B cell (primary cell): Measurements from ENCODE around the gene SLC10A4. TPM values are rescaled to one million over a fixed set of nuclear protein-coding genes. Genes with fewer than 3 reads are reported as not detected.

Experiments used
- ATAC-seq: fragments of 200-7000 bp; cut with Tn5 transposase; one replicate; pipeline ENCODE4 v1.10.0; 2021; ENCODE audit warnings: low read depth, mild to moderate bottlenecking, moderate number of reproducible peaks, moderate library complexity
- CTCF ChIA-PET: fragments of 350-600 bp; sonication (Branson Sonifier 250); formaldehyde crosslinking; loops from one replicate; lab custom pipeline; 2021; ENCODE audit warnings: antibody characterized with exemption, inconsistent platforms; lab: Charles Lee
- POLR2A ChIA-PET: fragments of 350-600 bp; sonication (Branson Sonifier 250); formaldehyde crosslinking; loops from one replicate; lab custom pipeline; 2021; ENCODE audit warnings: antibody characterized with exemption; lab: Charles Lee
- DNase-seq: peaks from one replicate; pipeline ENCODE4 v3.0.0; 2013
- H2AFZ ChIP-seq: 2 replicates; pipeline ENCODE4 v1.6.1; 2012; ENCODE audit warnings: mild to moderate bottlenecking, low read depth, low read length; ENCODE audit not compliant: insufficient read depth, poor library complexity, severe bottlenecking
- H3K27ac ChIP-seq, 2 donors: 1 replicate in 1 of 2; 2 replicates in 1 of 2; pipeline ENCODE4 v1.5.1; 2012 to 2013; ENCODE audit warnings: low read length in 2 of 2, mild to moderate bottlenecking in 2 of 2, moderate library complexity in 1 of 2
- H3K27me3 ChIP-seq, 4 experiments: fragments of 200-600 bp in 1 of 4; sonication (generic) in 1 of 4; replicated peaks in 1 of 4; 1 replicate in 2 of 4; 2 replicates in 2 of 4; pipeline versions ENCODE4 v1.6.1 to v1.7.0; 2013 to 2016; ENCODE audit warnings: low read length in 3 of 4, mild to moderate bottlenecking in 2 of 4, mixed read lengths in 1 of 4, moderate library complexity in 1 of 4; ENCODE audit not compliant: insufficient read depth in 4 of 4, control insufficient read depth in 3 of 4; ENCODE audit errors: control extremely low read depth in 1 of 4
- H3K36me3 ChIP-seq, 2 experiments: replicated peaks in 1 of 2; 1 replicate in 1 of 2; 2 replicates in 1 of 2; pipeline versions ENCODE4 v1.6.1 to v1.7.1; 2013; ENCODE audit warnings: low read length in 1 of 2; ENCODE audit not compliant: insufficient read depth in 2 of 2, control insufficient read depth in 1 of 2; ENCODE audit errors: control extremely low read depth in 1 of 2, extremely low read depth in 1 of 2
- H3K4me1 ChIP-seq, 2 donors: fragments of 200-600 bp in 1 of 2; sonication (generic) in 1 of 2; 1 replicate in 1 of 2; 2 replicates in 1 of 2; pipeline versions ENCODE4 v1.5.1 to v1.6.1; 2013 to 2017; ENCODE audit warnings: low read length in 2 of 2; ENCODE audit not compliant: control insufficient read depth in 2 of 2, insufficient read depth in 2 of 2
- H3K4me2 ChIP-seq: replicated peaks from 2 replicates; pipeline ENCODE3; 2012; ENCODE audit warnings: mild to moderate bottlenecking, low read depth, low read length; ENCODE audit not compliant: poor library complexity, severe bottlenecking
- H3K4me3 ChIP-seq, 5 experiments: fragments of 200-600 bp in 1 of 5; sonication (generic) in 1 of 5; 1 replicate in 3 of 5; 2 replicates in 2 of 5; pipeline versions ENCODE4 v1.5.1 to v1.7.0; 2011 to 2016; ENCODE audit warnings: low read length in 4 of 5, mild to moderate bottlenecking in 4 of 5, low read depth in 2 of 5, control low read depth in 1 of 5, moderate library complexity in 1 of 5; ENCODE audit not compliant: insufficient read depth in 1 of 5; ENCODE audit errors: control extremely low read depth in 1 of 5, extremely low read depth in 1 of 5
- H3K79me2 ChIP-seq: fragments of 200-600 bp; sonication (generic); one replicate; pipeline ENCODE4 v1.6.0; 2016; ENCODE audit warnings: low read length; ENCODE audit not compliant: control insufficient read depth, insufficient read depth
- H3K9ac ChIP-seq: fragments of 200-600 bp; sonication (generic); 2 replicates; pipeline ENCODE4 v1.6.1; 2017; ENCODE audit warnings: mild to moderate bottlenecking, low read length, moderate library complexity
- H3K9me3 ChIP-seq, 3 donors: one replicate each; pipeline versions ENCODE4 v1.6.1 to v1.7.1; 2013; ENCODE audit warnings: low read length in 2 of 3; ENCODE audit not compliant: control insufficient read depth in 2 of 3, insufficient read depth in 1 of 3; ENCODE audit errors: control extremely low read depth in 1 of 3
- H4K20me1 ChIP-seq: 2 replicates; pipeline ENCODE4 v1.6.0; 2012; ENCODE audit warnings: mild to moderate bottlenecking, low read length; ENCODE audit not compliant: insufficient read depth, control insufficient read depth, poor library complexity, severe bottlenecking
- H3K27ac Mint-ChIP-seq: one replicate; pipeline ENCODE4 v1.8.0; 2021; ENCODE audit warnings: mixed read lengths
- H3K27me3 Mint-ChIP-seq: one replicate; pipeline ENCODE4 v1.8.0; 2021; ENCODE audit warnings: mixed read lengths
- H3K4me1 Mint-ChIP-seq: one replicate; pipeline ENCODE4 v1.8.0; 2021; ENCODE audit warnings: mixed read lengths
- H3K4me3 Mint-ChIP-seq: one replicate; pipeline ENCODE4 v1.8.0; 2021; ENCODE audit warnings: mixed read lengths
- H3K9me3 Mint-ChIP-seq: one replicate; pipeline ENCODE4 v1.8.0; 2022; ENCODE audit warnings: mixed read lengths; ENCODE audit not compliant: insufficient read depth
- CTCF ChIP-seq: fragments of 200-600 bp; IDR thresholded peaks from one replicate; pipeline ENCODE4 v1.8.0; 2022; ENCODE audit warnings: antibody characterized with exemption, mild to moderate bottlenecking
- EZH2 ChIP-seq: IDR thresholded peaks from 2 replicates; pipeline ENCODE4 v1.6.1; 2012; ENCODE audit warnings: borderline replicate concordance, low read depth, mild to moderate bottlenecking, moderate library complexity, low read length; ENCODE audit not compliant: insufficient read depth, poor library complexity, severe bottlenecking
- WGBS: methylation state at CpG from one replicate; pipeline ENCODE4 v1.1.5; 2013; ENCODE audit warnings: missing lambda C conversion rate; ENCODE audit not compliant: insufficient coverage; 5-methylcytosine and 5-hydroxymethylcytosine counted together
- intact Hi-C: fragments of 100-400 bp; cut with micrococcal nuclease; formaldehyde crosslinking; loops from one replicate; pipeline ENCODE4 v1.10.0; 2022
- polyA plus RNA-seq: library from polyadenylated mRNA; depleted of rRNA; stranded (reverse); fragments of >200 nt; gene quantifications from 2 replicates; pipeline ENCODE4 v1.2.3, GENCODE V29; 2012
- total RNA-seq, 2 donors: library from RNA; stranded (reverse); fragments of 120-200 nt in 1 of 2; gene quantifications; 1 replicate in 1 of 2; 2 replicates in 1 of 2; pipeline versions ENCODE4 v1.2.3 to v1.2.4, GENCODE V29; 2013 to 2022

Gene SLC10A4
- total and polyA plus RNA-seq, 2 donors (not counting 1 experiment from before 2014, with no cell fraction given) = 0.07 to 0.25 TPM

- ChIA-PET POLR2A (no interaction called here), CTCF (no interaction called here)
Measured at GRCh38 chr4:48462363-48462762, 20.8 kb upstream of the SLC10A4 start.

GRCh38 chr4:48467442-48467841, 15.7 kb upstream of the SLC10A4 start:
- Histone ChIP-seq H3K9ac (no peak overlapping the region), H3K36me3 (no peaks in the 10 kb centered on the region), H3K79me2 (no peaks in the 10 kb centered on the region), H3K4me1 (peaks cover 0 to 3% of the 10 kb centered on the region in 2 donors), H2AFZ (no peak overlapping the region), H3K9me3 (no peaks in the 10 kb centered on the region), H4K20me1 (no peaks in the 10 kb centered on the region), H3K4me3 (no peak overlapping the region), H3K27me3 (peaks cover 0 to 3% (median 0%) of the 10 kb centered on the region in 4 experiments), H3K27ac (no peak overlapping the region), H3K4me2 (no peak overlapping the region)
- H3K27me3 Mint-ChIP-seq = no peaks in the 10 kb centered on the region
- WGBS = no CpG with 5 or more reads among the region's 2 CpGs
- DNase-seq (no peak), ATAC-seq (no peak)
- POLR2A ChIA-PET = no interaction called here
- no peaks in the 10 kb centered on the region for H3K4me1 Mint-ChIP-seq
- no peak overlapping the region for H3K4me3 Mint-ChIP-seq
- TF ChIP-seq CTCF (no peak), EZH2 (no peak)
- CTCF ChIA-PET = no interaction called here
- H3K27ac Mint-ChIP-seq = no peak overlapping the region
- intact Hi-C loops = no loop called here
- peaks cover 8% of the 10 kb centered on the region for H3K9me3 Mint-ChIP-seq

More at GRCh38 chr4:48462363-48462762, 20.8 kb upstream of the SLC10A4 start:
- Histone ChIP-seq H3K4me2 (no peak overlapping the region), H3K36me3 (no peaks in the 10 kb centered on the region), H3K4me3 (no peak overlapping the region), H3K4me1 (peaks cover 0 to under 1% of the 10 kb centered on the region in 2 donors), H3K27ac (no peak overlapping the region), H3K79me2 (no peaks in the 10 kb centered on the region), H2AFZ (no peak overlapping the region), H3K9ac (no peak overlapping the region), H3K9me3 (peaks cover 0 to 5% (median 0%) of the 10 kb centered on the region in 3 donors), H4K20me1 (no peaks in the 10 kb centered on the region), H3K27me3 (peaks cover 0 to 3% (median 0%) of the 10 kb centered on the region in 4 experiments)
- Mint-ChIP-seq H3K4me1 (no peaks in the 10 kb centered on the region), H3K4me3 (no peak overlapping the region), H3K27me3 (no peaks in the 10 kb centered on the region), H3K9me3 (peaks cover 8% of the 10 kb centered on the region), H3K27ac (no peak overlapping the region)
- intact Hi-C loops = no loop called here
- TF ChIP-seq EZH2 (no peak), CTCF (no peak)
- no CpG with 5 or more reads among the region's 5 CpGs for WGBS
- no peak for ATAC-seq
- no peak for DNase-seq
